Endodermal cell (in vitro differentiated cells): ENCODE results near the gene IL4I1. TPM values are rescaled to one million over a fixed set of nuclear protein-coding genes. Genes with fewer than 3 reads are reported as not detected.

Experiments used
- DNase-seq: peaks from one replicate; pipeline ENCODE4 v3.0.0-alpha.2; 2017
- H3K27ac ChIP-seq: 2 replicates; pipeline ENCODE4 v1.5.1; 2013; ENCODE audit warnings: mild to moderate bottlenecking, low read depth, low read length, moderate library complexity
- H3K27me3 ChIP-seq: 2 replicates; pipeline ENCODE4 v1.6.1; 2013; ENCODE audit warnings: mild to moderate bottlenecking, low read length, moderate library complexity; ENCODE audit not compliant: insufficient read depth, control insufficient read depth, poor library complexity, severe bottlenecking
- H3K36me3 ChIP-seq: 2 replicates; pipeline ENCODE4 v1.7.0; 2013; ENCODE audit warnings: mild to moderate bottlenecking, low read length, moderate library complexity; ENCODE audit not compliant: control insufficient read depth, insufficient read depth
- H3K4me1 ChIP-seq: one replicate; pipeline ENCODE4 v1.7.0; 2013; ENCODE audit warnings: low read length; ENCODE audit not compliant: control insufficient read depth, insufficient read depth
- H3K4me3 ChIP-seq: 2 replicates; pipeline ENCODE4 v1.5.1; 2013; ENCODE audit warnings: mild to moderate bottlenecking, low read length, moderate library complexity
- H3K9ac ChIP-seq: 2 replicates; pipeline ENCODE4 v1.6.1; 2013; ENCODE audit warnings: mild to moderate bottlenecking, low read length, moderate library complexity; ENCODE audit not compliant: poor library complexity, severe bottlenecking; ENCODE audit errors: extremely low read depth
- H3K9me3 ChIP-seq: 2 replicates; pipeline ENCODE4 v1.6.1; 2013; ENCODE audit warnings: mild to moderate bottlenecking, low read length, moderate library complexity; ENCODE audit not compliant: control insufficient read depth
- H3K27ac Mint-ChIP-seq: 2 replicates; pipeline ENCODE4 v1.8.0; 2020; ENCODE audit warnings: mixed read lengths
- H3K27me3 Mint-ChIP-seq: 2 replicates; pipeline ENCODE4 v1.8.0; 2021; ENCODE audit warnings: mild to moderate bottlenecking, mixed read lengths; ENCODE audit not compliant: insufficient read depth
- H3K36me3 Mint-ChIP-seq: 2 replicates; pipeline ENCODE4 v1.8.0; 2020; ENCODE audit warnings: low read depth, mixed read lengths
- H3K4me1 Mint-ChIP-seq: 2 replicates; pipeline ENCODE4 v1.8.0; 2020; ENCODE audit warnings: mixed read lengths
- H3K4me3 Mint-ChIP-seq: 2 replicates; pipeline ENCODE4 v1.8.0; 2020; ENCODE audit warnings: mild to moderate bottlenecking, moderate library complexity, mixed read lengths
- H3K9me3 Mint-ChIP-seq: 2 replicates; pipeline ENCODE4 v1.8.0; 2020; ENCODE audit warnings: mild to moderate bottlenecking, mixed read lengths
- WGBS, 2 experiments: methylation state at CpG; one replicate each; pipeline versions ENCODE4 v1.1.5 to v1.1.7; 2013; ENCODE audit warnings: missing lambda C conversion rate in 2 of 2, mixed read lengths in 1 of 2; ENCODE audit not compliant: insufficient coverage in 1 of 2, insufficient read length in 1 of 2; 5-methylcytosine and 5-hydroxymethylcytosine counted together
- total RNA-seq, 2 donors: library from RNA; stranded (reverse); fragmentation: NEBNext Ultra II Directional in 1 of 2; extraction: Animal tissue kit (Norgen Biotek cat#: 25700) in 1 of 2; gene quantifications; 2 replicates in 1 of 2; 3 replicates in 1 of 2; pipeline ENCODE4 v1.2.1, GENCODE V29; 2021
- TF ChIP-seq, protein P1 (sequence below): fragments of 200-600 bp; sonication (generic); conservative IDR thresholded peaks from 2 replicates; pipeline ENCODE4 v1.5.0; 2021; ENCODE audit warnings: antibody characterized with exemption, mild to moderate bottlenecking

The IL4I1 gene
- total RNA-seq, 2 donors from 2014 or later: 0.97 TPM; not detected in 1

DNA sequence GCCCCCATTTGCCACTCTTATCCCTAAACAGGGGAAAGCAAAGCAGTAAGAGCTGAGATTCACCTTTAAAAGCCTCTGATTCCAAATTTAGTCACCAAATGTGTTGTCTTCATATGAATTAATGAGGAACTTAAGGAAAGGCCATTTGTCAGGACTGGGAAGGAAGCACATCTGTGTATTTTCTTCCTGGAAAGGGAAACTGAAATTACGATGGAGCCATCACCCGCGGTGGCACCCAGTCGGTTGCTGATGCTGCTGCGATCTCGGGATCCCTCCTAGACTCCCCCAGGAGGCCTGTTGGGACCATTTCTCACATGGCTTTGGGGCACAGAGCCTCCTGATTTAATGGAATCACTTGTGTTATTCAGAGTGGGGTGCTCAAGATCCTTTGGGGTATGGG, 7.4 kb upstream of the IL4I1 start:
- Mint-ChIP-seq H3K4me1 (no peaks in the 10 kb centered on the region), H3K36me3 (peaks cover 34% of the 10 kb centered on the region), H3K27me3 (no peaks in the 10 kb centered on the region), H3K27ac (no peak overlapping the region), H3K9me3 (no peaks in the 10 kb centered on the region), H3K4me3 (no peak overlapping the region)
- no peak for DNase-seq
- Histone ChIP-seq H3K27me3 (no peaks in the 10 kb centered on the region), H3K9me3 (no peaks in the 10 kb centered on the region), H3K9ac (no peak overlapping the region), H3K27ac (no peak overlapping the region), H3K4me3 (no peak overlapping the region), H3K36me3 (peaks cover 19% of the 10 kb centered on the region), H3K4me1 (no peaks in the 10 kb centered on the region)
- TF ChIP-seq, protein P1, sequence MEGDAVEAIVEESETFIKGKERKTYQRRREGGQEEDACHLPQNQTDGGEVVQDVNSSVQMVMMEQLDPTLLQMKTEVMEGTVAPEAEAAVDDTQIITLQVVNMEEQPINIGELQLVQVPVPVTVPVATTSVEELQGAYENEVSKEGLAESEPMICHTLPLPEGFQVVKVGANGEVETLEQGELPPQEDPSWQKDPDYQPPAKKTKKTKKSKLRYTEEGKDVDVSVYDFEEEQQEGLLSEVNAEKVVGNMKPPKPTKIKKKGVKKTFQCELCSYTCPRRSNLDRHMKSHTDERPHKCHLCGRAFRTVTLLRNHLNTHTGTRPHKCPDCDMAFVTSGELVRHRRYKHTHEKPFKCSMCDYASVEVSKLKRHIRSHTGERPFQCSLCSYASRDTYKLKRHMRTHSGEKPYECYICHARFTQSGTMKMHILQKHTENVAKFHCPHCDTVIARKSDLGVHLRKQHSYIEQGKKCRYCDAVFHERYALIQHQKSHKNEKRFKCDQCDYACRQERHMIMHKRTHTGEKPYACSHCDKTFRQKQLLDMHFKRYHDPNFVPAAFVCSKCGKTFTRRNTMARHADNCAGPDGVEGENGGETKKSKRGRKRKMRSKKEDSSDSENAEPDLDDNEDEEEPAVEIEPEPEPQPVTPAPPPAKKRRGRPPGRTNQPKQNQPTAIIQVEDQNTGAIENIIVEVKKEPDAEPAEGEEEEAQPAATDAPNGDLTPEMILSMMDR: no peak
- WGBS, 2 experiments: 88 to 91% methylated on average over 6 of the region's 6 CpGs

DNA sequence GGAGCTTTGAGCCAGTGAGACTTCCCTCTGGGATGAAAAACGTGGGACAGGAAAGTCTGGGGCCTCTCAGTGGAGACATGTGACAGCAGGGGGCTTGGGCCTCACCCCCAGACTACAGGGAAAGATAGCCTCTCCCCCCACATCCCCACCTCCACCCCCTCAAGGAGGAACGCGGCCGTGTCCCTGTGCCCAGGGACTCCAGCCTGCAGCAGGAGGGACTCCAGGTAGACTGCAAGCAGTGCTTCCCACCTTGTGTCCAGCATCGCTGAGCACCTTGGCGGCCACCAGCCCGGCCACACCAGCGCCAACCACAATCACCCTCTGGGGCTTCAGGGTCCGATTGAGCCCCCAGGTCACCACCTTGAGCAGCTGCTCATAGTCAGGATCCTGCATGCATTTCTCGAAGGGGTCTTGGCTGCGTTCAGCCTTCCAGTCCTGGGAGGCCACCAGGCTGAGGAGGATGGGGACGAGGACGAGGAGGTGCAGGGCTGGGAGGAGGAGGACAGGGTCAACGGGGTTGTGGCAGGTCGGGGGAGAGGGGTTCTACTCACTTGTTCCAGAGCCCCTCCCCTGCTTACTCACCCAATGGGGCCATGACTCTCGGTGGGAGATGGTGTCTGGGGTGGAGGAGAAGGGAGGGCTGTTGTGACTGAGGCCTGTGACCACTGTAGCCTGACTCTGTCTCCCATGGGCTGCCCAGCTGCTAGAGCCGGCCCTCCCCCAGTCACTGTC, 955 bp downstream of the IL4I1 start:
- Mint-ChIP-seq H3K4me3 (no peak overlapping the region), H3K4me1 (no peaks in the 10 kb centered on the region), H3K36me3 (no peaks in the 10 kb centered on the region), H3K9me3 (no peaks in the 10 kb centered on the region), H3K27me3 (peaks cover 44% of the 10 kb centered on the region), H3K27ac (no peak overlapping the region)
- no peaks in the 10 kb centered on the region for H3K27me3 ChIP-seq
- DNase-seq: no peak
- H3K4me1 ChIP-seq: no peaks in the 10 kb centered on the region
- TF ChIP-seq, protein P1: no peak
- no peak overlapping the region for H3K27ac ChIP-seq
- no peaks in the 10 kb centered on the region for H3K36me3 ChIP-seq
- WGBS, 2 experiments: 83 to 90% methylated on average over 12 to 14 of the region's 17 CpGs
- H3K4me3 ChIP-seq: no peak overlapping the region
- H3K9me3 ChIP-seq: no peaks in the 10 kb centered on the region
- H3K9ac ChIP-seq: no peak overlapping the region

DNA sequence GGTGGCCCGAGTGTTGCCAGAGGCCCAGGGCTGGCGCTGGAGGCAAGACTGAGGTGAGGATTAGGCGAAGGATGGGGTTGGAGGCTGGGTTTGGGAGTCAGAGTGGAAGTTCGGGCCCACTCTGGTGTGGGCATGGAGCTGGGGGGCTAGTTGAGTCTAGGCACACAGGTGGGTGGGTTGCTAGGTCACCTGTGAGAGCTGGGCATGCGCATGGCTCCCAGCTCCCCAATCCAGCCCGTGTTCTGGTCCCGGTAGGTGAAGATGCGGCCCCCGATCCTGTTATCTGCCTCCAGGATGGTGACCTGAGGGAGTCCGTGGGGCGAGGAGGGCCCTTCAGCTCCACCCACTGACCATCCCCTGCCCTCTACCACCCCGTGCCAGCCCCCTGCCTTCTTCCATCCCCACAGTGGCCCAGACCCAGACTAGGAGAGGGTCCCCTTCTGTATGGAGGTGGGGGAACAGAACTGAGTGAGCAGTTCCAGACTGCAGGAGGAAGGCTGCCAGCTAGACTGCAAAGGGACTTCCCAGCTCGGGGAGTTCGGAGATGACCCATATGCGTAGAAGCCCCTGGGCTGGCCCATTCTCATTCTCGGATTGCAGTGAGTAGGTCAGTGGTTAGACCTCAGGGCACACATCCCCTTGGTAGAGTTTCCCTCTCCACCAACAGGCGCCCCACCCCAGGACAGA, 1.7 kb downstream of the IL4I1 start:
- no peak for DNase-seq
- Histone ChIP-seq H3K27ac (no peak overlapping the region), H3K36me3 (no peaks in the 10 kb centered on the region), H3K4me3 (no peak overlapping the region), H3K9me3 (no peaks in the 10 kb centered on the region), H3K4me1 (no peaks in the 10 kb centered on the region), H3K9ac (no peak overlapping the region), H3K27me3 (no peaks in the 10 kb centered on the region)
- Mint-ChIP-seq H3K9me3 (no peaks in the 10 kb centered on the region), H3K27ac (no peak overlapping the region), H3K4me3 (no peak overlapping the region), H3K27me3 (peaks cover 49% of the 10 kb centered on the region), H3K4me1 (no peaks in the 10 kb centered on the region), H3K36me3 (no peaks in the 10 kb centered on the region)
- TF ChIP-seq, protein P1: no peak
- WGBS, 2 experiments: 91 to 100% methylated on average over 5 to 16 of the region's 17 CpGs
